IMR-90 (cell line): Measurements from ENCODE around the gene RANBP10. TPM values are rescaled to one million over a fixed set of nuclear protein-coding genes. Genes with fewer than 3 reads are reported as not detected.

Experiments used
- ATAC-seq: fragments of 200-7000 bp; cut with Tn5 transposase; 2 replicates; pipeline ENCODE4 v1.9.1; 2020; ENCODE audit warnings: low read depth, mild to moderate bottlenecking, moderate library complexity
- BruUV-seq: library from RNA; stranded (reverse); fragments of 400-500 nt; replicated peaks from 2 replicates; lab custom pipeline; 2021; lab: Mats Ljungman, UMichigan
- CTCF ChIA-PET: fragments of 300-600 bp; formaldehyde crosslinking; extraction: SDS; loops from one replicate; lab custom pipeline; 2021; ENCODE audit warnings: antibody characterized with exemption; lab: Yijun Ruan, JAX
- POLR2A ChIA-PET: fragments of 300-600 bp; sonication (Branson Sonifier 250); formaldehyde crosslinking; loops from one replicate; lab custom pipeline; 2022; ENCODE audit warnings: antibody characterized with exemption; ENCODE audit not compliant: unreplicated experiment; lab: Charles Lee
- DNase-seq: peaks from one replicate; pipeline ENCODE4 v3.0.0; 2013
- H2AFZ ChIP-seq: replicated peaks from 2 replicates; pipeline ENCODE3; 2013; ENCODE audit warnings: low read length, mild to moderate bottlenecking; ENCODE audit not compliant: poor library complexity
- H2AK5ac ChIP-seq: 2 replicates; pipeline ENCODE4 v1.6.1; 2013; ENCODE audit warnings: low read depth, low read length, inconsistent platforms
- H2AK9ac ChIP-seq: replicated peaks from 2 replicates; pipeline ENCODE3; 2013; ENCODE audit warnings: mild to moderate bottlenecking, low read depth, low read length, moderate library complexity; ENCODE audit not compliant: poor library complexity
- H2BK120ac ChIP-seq: 2 replicates; pipeline ENCODE4 v1.6.1; 2013; ENCODE audit warnings: low read depth, low read length, inconsistent platforms
- H2BK15ac ChIP-seq: 3 replicates; pipeline ENCODE4 v1.6.1; 2013; ENCODE audit warnings: low read depth, low read length, inconsistent platforms
- H2BK20ac ChIP-seq: 2 replicates; pipeline ENCODE4 v1.6.1; 2013; ENCODE audit warnings: low read depth, mild to moderate bottlenecking, inconsistent platforms, low read length, moderate library complexity
- H2BK5ac ChIP-seq: 2 replicates; pipeline ENCODE4 v1.6.1; 2013; ENCODE audit warnings: mild to moderate bottlenecking, low read depth, low read length, inconsistent platforms; ENCODE audit not compliant: poor library complexity, severe bottlenecking
- H3K14ac ChIP-seq: replicated peaks from 2 replicates; pipeline ENCODE4 v1.6.1; 2013; ENCODE audit warnings: low read depth, low read length, inconsistent platforms
- H3K18ac ChIP-seq: 2 replicates; pipeline ENCODE4 v1.6.1; 2013; ENCODE audit warnings: low read depth, low read length, control low read depth
- H3K23ac ChIP-seq: 2 replicates; pipeline ENCODE4 v1.6.1; 2013; ENCODE audit warnings: low read depth, low read length, inconsistent platforms
- H3K27ac ChIP-seq: 2 replicates; pipeline ENCODE4 v1.5.1; 2013; ENCODE audit warnings: mild to moderate bottlenecking, control low read depth, low read length; ENCODE audit not compliant: insufficient read depth
- H3K27me3 ChIP-seq: 2 replicates; pipeline ENCODE4 v1.6.1; 2013; ENCODE audit warnings: low read length; ENCODE audit not compliant: control insufficient read depth, insufficient read depth
- H3K36me3 ChIP-seq: 2 replicates; pipeline ENCODE4 v1.6.1; 2013; ENCODE audit warnings: low read length, mixed read lengths; ENCODE audit not compliant: control insufficient read depth, insufficient read depth
- H3K4ac ChIP-seq: 2 replicates; pipeline ENCODE4 v1.6.1; 2013; ENCODE audit warnings: low read depth, low read length, inconsistent platforms
- H3K4me1 ChIP-seq: 2 replicates; pipeline ENCODE4 v1.6.1; 2013; ENCODE audit warnings: low read length, mixed read lengths; ENCODE audit not compliant: control insufficient read depth, insufficient read depth
- H3K4me2 ChIP-seq: 2 replicates; pipeline ENCODE4 v1.6.1; 2013; ENCODE audit warnings: low read depth, mild to moderate bottlenecking, control low read depth, low read length, moderate library complexity
- H3K4me3 ChIP-seq: 2 replicates; pipeline ENCODE4 v1.5.1; 2013; ENCODE audit warnings: low read depth, mild to moderate bottlenecking, control low read depth, low read length, moderate library complexity; ENCODE audit not compliant: insufficient read depth
- H3K56ac ChIP-seq: 2 replicates; pipeline ENCODE4 v1.6.1; 2013; ENCODE audit warnings: low read length, inconsistent platforms; ENCODE audit not compliant: insufficient read depth; ENCODE audit errors: extremely low read depth
- H3K79me1 ChIP-seq, 2 experiments: 2 replicates each; pipeline ENCODE4 v1.6.1; 2013; ENCODE audit warnings: low read length in 2 of 2, inconsistent platforms in 1 of 2, low read depth in 1 of 2
- H3K9ac ChIP-seq: 2 replicates; pipeline ENCODE4 v1.6.1; 2013; ENCODE audit warnings: low read depth, low read length, control low read depth
- H3K9me1 ChIP-seq: 2 replicates; pipeline ENCODE4 v1.6.1; 2013; ENCODE audit warnings: low read length, inconsistent platforms; ENCODE audit not compliant: insufficient read depth
- H3K9me3 ChIP-seq: 2 replicates; pipeline ENCODE4 v1.6.1; 2013; ENCODE audit warnings: low read length; ENCODE audit not compliant: control insufficient read depth, insufficient read depth
- H4K20me1 ChIP-seq: 2 replicates; pipeline ENCODE4 v1.6.1; 2013; ENCODE audit warnings: low read length, inconsistent platforms; ENCODE audit not compliant: insufficient read depth
- H4K5ac ChIP-seq: 2 replicates; pipeline ENCODE4 v1.6.1; 2013; ENCODE audit warnings: mild to moderate bottlenecking, low read depth, low read length, control low read depth
- H4K8ac ChIP-seq, 2 experiments: 2 replicates each; pipeline ENCODE4 v1.6.1; 2013; ENCODE audit warnings: low read depth in 2 of 2, low read length in 2 of 2, control low read depth in 1 of 2, inconsistent platforms in 1 of 2
- H4K91ac ChIP-seq: 2 replicates; pipeline ENCODE4 v1.6.1; 2013; ENCODE audit warnings: low read depth, low read length, inconsistent platforms; ENCODE audit not compliant: insufficient read depth
- CEBPB ChIP-seq: IDR thresholded peaks from 2 replicates; pipeline ENCODE4 v1.6.1; 2012; ENCODE audit warnings: low read depth, low read length, improper control_type of control experiment
- FOS ChIP-seq: fragments of 150-350 bp; IDR thresholded peaks from 2 replicates; pipeline ENCODE4 v1.6.1; 2016; ENCODE audit warnings: low read depth, low read length
- POLR2A ChIP-seq: IDR thresholded peaks from 2 replicates; pipeline ENCODE4 v1.6.1; 2012; ENCODE audit warnings: mild to moderate bottlenecking, low read depth, low read length
- WGBS, 2 experiments: methylation state at CpG; one replicate each; pipeline versions ENCODE4 v1.1.5 to v1.1.7; 2013; ENCODE audit warnings: missing lambda C conversion rate in 2 of 2; ENCODE audit not compliant: insufficient read length in 1 of 2; ENCODE audit errors: extremely low coverage in 2 of 2; 5-methylcytosine and 5-hydroxymethylcytosine counted together
- dilution Hi-C: fragments of 300-500 bp; cut with HindIII; formaldehyde crosslinking; loops from one replicate; pipeline ENCODE4 v1.14.3; 2018; ENCODE audit warnings: low sequenced_read_pairs; ENCODE audit not compliant: unreplicated experiment
- in situ Hi-C: fragments of 300-500 bp; cut with MboI; formaldehyde crosslinking; loops from 3 replicates; pipeline ENCODE4 v1.14.3; 2019; ENCODE audit warnings: low sequenced_read_pairs, inconsistent platforms, mixed read lengths
- intact Hi-C: fragments of 100-400 bp; cut with micrococcal nuclease; formaldehyde crosslinking; loops from 2 replicates; pipeline ENCODE4 v1.10.0; 2022
- polyA plus RNA-seq, 3 experiments: library from polyadenylated mRNA; depleted of rRNA; stranded (reverse); fragments of >200 nt; gene quantifications; 2 replicates each; pipeline ENCODE4 v1.2.3, GENCODE V29; 2012; ENCODE audit warnings: low replicate concordance in 1 of 3
- total RNA-seq: library from RNA; depleted of rRNA; stranded (reverse); fragments of >200 nt; gene quantifications from 2 replicates; pipeline ENCODE4 v1.2.3, GENCODE V29; 2012

Gene RANBP10
- total and polyA plus RNA-seq, 2 of the 4 experiments (the other 2 are of a cell fraction), result 2.7 to 12.1 TPM

- intact Hi-C loops, result no loop called here
- H3K79me1 ChIP-seq, result peaks cover 0 to 6% of the 10 kb centered on the region in 2 experiments; a peak in 1 of 4 replicates
- H3K4me2 ChIP-seq, result no peak overlapping the region
- no peak overlapping the region for H2BK20ac ChIP-seq
- no peak overlapping the region for H4K91ac ChIP-seq
- in situ Hi-C loops, result no loop called here
- peaks cover 43% of the 10 kb centered on the region for H3K36me3 ChIP-seq
- H4K20me1 ChIP-seq, result no peaks in the 10 kb centered on the region
- no peak overlapping the region for H3K18ac ChIP-seq
- H2BK120ac ChIP-seq, result no peak overlapping the region
- ATAC-seq, result no peak
- no peak overlapping the region for H3K4ac ChIP-seq
- H2BK5ac ChIP-seq, result no peak overlapping the region
- DNase-seq, result no peak
- TF ChIP-seq FOS, result no peak
- TF ChIP-seq CEBPB, result no peak
- TF ChIP-seq POLR2A, result 0 out of 2 replicates have a peak, but pooled peaks have one; percentile 19
- H3K9me3 ChIP-seq, result no peaks in the 10 kb centered on the region
- no peaks in the 10 kb centered on the region; the same call in 1 of the 2 replicates for H3K9me1 ChIP-seq
- CTCF ChIA-PET, result interaction anchor here (2.1 kb wide), 1 partner anchor 9 kb away, joined by 5 read pairs; no protein-coding TSS in a partner anchor
- H4K5ac ChIP-seq, result no peak overlapping the region
- no peak overlapping the region for H3K23ac ChIP-seq
- POLR2A ChIA-PET, result no interaction called here
- no peak overlapping the region for H3K4me3 ChIP-seq
- no peaks in the 10 kb centered on the region for H3K27me3 ChIP-seq
- H2AK9ac ChIP-seq, result no peak overlapping the region
- no peak overlapping the region for H3K9ac ChIP-seq
- BruUV-seq, result no TSS peak
- H2AFZ ChIP-seq, result no peak overlapping the region
- H3K14ac ChIP-seq, result no peak overlapping the region
- H2AK5ac ChIP-seq, result no peak overlapping the region
- H3K27ac ChIP-seq, result no peak overlapping the region
- no peak overlapping the region for H4K8ac ChIP-seq
- no peak overlapping the region for H3K56ac ChIP-seq
- dilution Hi-C loops, result no loop called here
- no peak overlapping the region for H2BK15ac ChIP-seq
- no peaks in the 10 kb centered on the region for H3K4me1 ChIP-seq
- 100% methylated on average over 3 of the region's 14 CpGs; no CpG with 5 or more reads in 1 of the 2 experiments for WGBS, 2 experiments
These were observed 19.5 kb upstream of the RANBP10 start for GRCh38 chr16:67825906-67826305.
